Measurements from ENCODE around the gene C22orf23.

- TF ChIP-seq MAX (CRISPR knock-in tag; IDR thresholded peaks at IDR 0.05) (no peak), REST (IDR thresholded peaks at IDR 0.05; ENCODE audit: borderline replicate concordance) (no peak), REST (CRISPR knock-in tag; IDR thresholded peaks at IDR 0.05; ENCODE audit: low read depth) (no peak), CBX1 (IDR thresholded peaks at IDR 0.05; ENCODE audit: low read depth) (no peak), CTCF (IDR thresholded peaks at IDR 0.05 in 2 of 3, conservative IDR thresholded peaks at IDR 0.05 in 1 of 3; ENCODE audit: insufficient read depth in 2 of 3, low read depth in 1 of 3, low read length in 3 of 3) (no peak), BRCA1 (IDR thresholded peaks at IDR 0.05) (no peak), BRCA1 (CRISPR knock-in tag; IDR thresholded peaks at IDR 0.05) (no peak), MED1 (CRISPR knock-in tag; IDR thresholded peaks at IDR 0.05; ENCODE audit: borderline replicate concordance) (no peak), ZHX1 (conservative IDR thresholded peaks at IDR 0.05; ENCODE audit: low read length) (no peak), EZH2 (IDR thresholded peaks at IDR 0.05; ENCODE audit: borderline replicate concordance, low read depth, low read length) (no peak), PHF8 (IDR thresholded peaks at IDR 0.05; ENCODE audit: borderline replicate concordance, low read length) (no peak), MAFK (IDR thresholded peaks at IDR 0.05; ENCODE audit: low read length) (no peak), CREM (IDR thresholded peaks at IDR 0.05; ENCODE audit: low read depth) (no peak), ZBTB1 (CRISPR knock-in tag; IDR thresholded peaks at IDR 0.05; ENCODE audit: borderline replicate concordance, low read depth) (no peak), KAT2B (IDR thresholded peaks at IDR 0.05; ENCODE audit: low read depth, low read length) (no peak), MLX (CRISPR knock-in tag; conservative IDR thresholded peaks at IDR 0.05) (no peak)
Observed at GRCh38 chr22:37994049-37994448, 40.6 kb upstream of the C22orf23 start.

Data from K562 (cell line).